Duodenal mucosa (tissue), 2 donors: ENCODE measurements around the gene KDM5A.

Experiments used
- H3K27ac ChIP-seq: one replicate; pipeline ENCODE4 v1.7.0; 2013; ENCODE audit warnings: low read depth, low read length
- H3K27me3 ChIP-seq, 2 donors: one replicate each; pipeline ENCODE4 v1.7.0; 2013; ENCODE audit warnings: low read length in 2 of 2, control low read depth in 1 of 2; ENCODE audit not compliant: insufficient read depth in 2 of 2, control insufficient read depth in 1 of 2
- H3K36me3 ChIP-seq, 2 donors: one replicate each; pipeline ENCODE4 v1.7.0; 2013; ENCODE audit warnings: low read length in 2 of 2, control low read depth in 1 of 2; ENCODE audit not compliant: insufficient read depth in 2 of 2, control insufficient read depth in 1 of 2
- H3K4me1 ChIP-seq, 2 donors: one replicate each; pipeline ENCODE4 v1.7.0; 2013; ENCODE audit warnings: low read length in 2 of 2, control low read depth in 1 of 2; ENCODE audit not compliant: insufficient read depth in 2 of 2, control insufficient read depth in 1 of 2
- H3K4me3 ChIP-seq, 2 donors: one replicate each; pipeline ENCODE4 v1.7.0; 2013; ENCODE audit warnings: low read length in 2 of 2, low read depth in 1 of 2
- H3K9ac ChIP-seq, 2 donors: one replicate each; pipeline ENCODE4 v1.7.0; 2013; ENCODE audit warnings: low read length in 2 of 2, low read depth in 1 of 2
- H3K9me3 ChIP-seq, 2 donors: one replicate each; pipeline ENCODE4 v1.7.0; 2013; ENCODE audit warnings: low read length in 2 of 2, control low read depth in 1 of 2; ENCODE audit not compliant: control insufficient read depth in 1 of 2

The KDM5A gene

DNA sequence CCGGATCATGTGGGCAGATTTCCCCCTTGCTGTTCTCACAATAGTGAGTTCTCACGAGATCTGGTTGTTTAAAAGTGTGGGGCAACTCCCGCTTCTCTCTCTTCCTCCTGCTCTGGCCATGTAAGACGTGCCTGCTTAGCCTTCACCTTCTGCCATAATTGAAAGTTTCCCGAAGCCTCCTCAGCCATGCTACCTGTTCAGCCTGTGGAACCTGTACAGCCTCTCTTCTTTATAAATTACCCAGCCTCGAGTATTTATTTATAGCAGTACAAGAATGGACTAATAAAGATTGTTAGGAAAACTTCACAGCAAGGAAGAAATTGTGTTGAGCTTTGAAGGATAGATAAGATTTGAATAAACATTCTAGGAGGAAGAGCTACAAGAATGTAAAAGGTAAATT is 52.1 kb downstream of the KDM5A start:
- Histone ChIP-seq H3K4me1 (no peaks in the 10 kb centered on the region), H3K36me3 (peaks cover 15 to 71% of the 10 kb centered on the region in 2 donors), H3K27me3 (no peaks in the 10 kb centered on the region), H3K4me3 (no peak overlapping the region), H3K27ac (no peak overlapping the region), H3K9me3 (no peaks in the 10 kb centered on the region), H3K9ac (no peak overlapping the region)

DNA sequence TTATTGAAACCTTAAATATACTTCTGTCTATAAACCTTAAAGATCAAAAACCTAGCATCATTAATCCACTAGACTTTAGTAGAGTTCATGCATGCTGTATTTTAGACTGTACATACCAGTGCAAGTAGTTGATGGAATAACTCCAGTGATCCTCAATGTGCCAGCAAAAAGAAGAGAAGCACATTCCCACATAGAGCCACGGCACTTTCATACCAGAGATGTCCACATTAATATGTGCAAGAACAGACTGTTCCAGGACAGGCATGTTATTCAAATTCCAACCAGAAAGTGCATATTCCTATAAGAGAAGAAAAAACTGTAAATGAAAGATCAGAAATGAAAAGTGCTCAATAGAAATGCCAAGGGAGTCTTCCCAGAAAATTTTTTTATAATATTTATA is 55.0 kb downstream of the KDM5A start:
- Histone ChIP-seq H3K27ac (no peak overlapping the region), H3K9me3 (no peaks in the 10 kb centered on the region), H3K9ac (no peak overlapping the region), H3K4me1 (no peaks in the 10 kb centered on the region), H3K36me3 (peaks cover 19 to 70% of the 10 kb centered on the region in 2 donors), H3K27me3 (no peaks in the 10 kb centered on the region), H3K4me3 (no peak overlapping the region)

DNA sequence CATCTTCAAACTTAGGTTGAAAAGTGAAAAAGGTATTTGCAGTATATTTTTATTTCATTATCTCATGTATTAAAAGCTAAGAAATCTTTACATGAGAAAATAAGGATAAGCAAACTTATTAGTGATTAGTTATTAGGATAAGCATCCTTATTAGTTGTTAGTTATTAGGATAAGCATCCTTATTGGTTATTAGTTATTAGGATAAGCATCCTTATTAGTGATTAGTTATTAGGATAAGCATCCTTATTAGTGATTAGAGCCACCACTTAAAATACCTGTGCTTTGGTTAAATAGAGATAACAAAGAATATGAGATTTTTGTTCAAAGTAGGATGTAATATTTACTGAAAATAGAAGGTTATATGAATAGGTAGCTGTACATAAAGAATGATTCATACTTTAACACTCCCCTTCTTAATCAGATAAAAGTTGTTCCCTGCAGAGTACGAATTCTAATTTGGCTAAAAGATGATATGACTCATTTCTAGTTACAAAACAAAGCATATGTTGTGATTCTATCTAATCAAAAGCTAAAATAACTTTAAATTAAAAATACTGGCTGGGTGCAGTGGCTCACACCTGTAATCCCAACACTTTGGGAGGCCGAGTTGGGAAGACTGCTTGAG is 56.4 kb downstream of the KDM5A start:
- H3K27ac ChIP-seq: no peak overlapping the region
- no peaks in the 10 kb centered on the region for H3K9me3 ChIP-seq
- no peaks in the 10 kb centered on the region for H3K4me1 ChIP-seq
- H3K27me3 ChIP-seq: no peaks in the 10 kb centered on the region
- no peak overlapping the region for H3K4me3 ChIP-seq
- H3K36me3 ChIP-seq: peaks cover 30 to 69% of the 10 kb centered on the region in 2 donors
- H3K9ac ChIP-seq: no peak overlapping the region

DNA sequence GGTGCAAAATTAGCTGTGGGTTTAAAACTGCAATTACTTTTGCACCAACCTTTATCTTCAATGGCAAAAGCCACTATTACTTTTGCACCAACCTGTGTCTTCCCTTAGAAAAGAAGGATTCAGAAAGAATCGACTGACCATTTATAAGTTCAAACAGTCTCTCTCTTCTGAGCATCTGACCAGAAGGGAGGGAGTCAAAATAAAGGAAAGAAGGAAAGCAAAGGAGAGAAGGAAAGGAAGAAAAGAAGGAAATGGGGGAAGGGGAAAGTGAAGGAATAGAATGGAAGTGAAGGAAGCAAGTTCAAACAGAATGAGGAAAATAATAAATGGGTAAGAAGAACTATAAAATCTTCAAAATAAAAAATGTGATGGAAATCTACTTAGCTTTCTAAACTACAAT is 57.8 kb downstream of the KDM5A start:
- no peaks in the 10 kb centered on the region for H3K9me3 ChIP-seq
- H3K36me3 ChIP-seq: peaks cover 30 to 70% of the 10 kb centered on the region in 2 donors
- H3K4me3 ChIP-seq: no peak overlapping the region
- no peak overlapping the region for H3K9ac ChIP-seq
- no peaks in the 10 kb centered on the region for H3K4me1 ChIP-seq
- no peaks in the 10 kb centered on the region for H3K27me3 ChIP-seq
- no peak overlapping the region for H3K27ac ChIP-seq

DNA sequence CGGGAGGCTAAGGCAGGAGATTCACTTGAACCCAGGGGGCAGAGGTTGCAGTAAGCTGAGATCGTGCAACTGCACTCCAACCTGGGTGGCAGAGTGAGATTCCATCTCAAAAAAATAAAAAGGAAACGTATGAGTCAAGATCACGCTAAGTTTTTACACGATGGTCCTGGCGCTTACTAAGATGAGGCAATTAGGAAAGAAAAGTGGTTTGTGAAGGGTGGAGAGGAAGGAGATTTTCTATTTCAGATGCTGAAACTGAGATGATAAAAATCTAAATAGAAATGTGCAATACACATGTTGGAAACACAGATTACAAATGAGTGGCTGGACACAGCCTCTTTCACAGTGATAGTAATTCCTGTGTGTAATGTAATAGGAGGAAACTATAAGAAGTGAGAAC is 63.2 kb downstream of the KDM5A start:
- Histone ChIP-seq H3K9me3 (no peaks in the 10 kb centered on the region), H3K27ac (no peak overlapping the region), H3K4me3 (no peak overlapping the region), H3K27me3 (no peaks in the 10 kb centered on the region), H3K4me1 (no peaks in the 10 kb centered on the region), H3K36me3 (peaks cover 33 to 77% of the 10 kb centered on the region in 2 donors), H3K9ac (no peak overlapping the region)

DNA sequence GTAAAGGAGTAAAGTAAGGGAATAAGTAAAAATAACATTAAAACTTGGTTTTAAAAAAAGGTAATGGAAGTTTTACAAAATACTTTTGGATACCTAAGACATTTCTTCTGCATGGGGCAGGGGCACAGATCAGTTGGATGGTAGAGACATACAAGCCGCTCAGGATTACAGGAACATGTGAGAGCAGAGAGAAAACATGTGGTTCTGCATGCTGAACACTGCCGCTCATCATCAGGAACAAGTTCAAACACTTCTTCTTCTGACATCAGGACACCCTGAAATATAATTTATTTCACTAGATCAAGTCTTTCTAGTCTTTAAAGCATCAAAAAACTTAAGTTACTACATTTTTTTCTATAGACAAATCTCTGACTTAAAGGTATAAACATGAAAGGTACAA is 65.6 kb downstream of the KDM5A start:
- H3K36me3 ChIP-seq: peaks cover 40 to 90% of the 10 kb centered on the region in 2 donors
- H3K9me3 ChIP-seq: no peaks in the 10 kb centered on the region
- H3K27me3 ChIP-seq: no peaks in the 10 kb centered on the region
- no peaks in the 10 kb centered on the region for H3K4me1 ChIP-seq
- H3K9ac ChIP-seq: no peak overlapping the region
- H3K27ac ChIP-seq: no peak overlapping the region
- H3K4me3 ChIP-seq: no peak overlapping the region

DNA sequence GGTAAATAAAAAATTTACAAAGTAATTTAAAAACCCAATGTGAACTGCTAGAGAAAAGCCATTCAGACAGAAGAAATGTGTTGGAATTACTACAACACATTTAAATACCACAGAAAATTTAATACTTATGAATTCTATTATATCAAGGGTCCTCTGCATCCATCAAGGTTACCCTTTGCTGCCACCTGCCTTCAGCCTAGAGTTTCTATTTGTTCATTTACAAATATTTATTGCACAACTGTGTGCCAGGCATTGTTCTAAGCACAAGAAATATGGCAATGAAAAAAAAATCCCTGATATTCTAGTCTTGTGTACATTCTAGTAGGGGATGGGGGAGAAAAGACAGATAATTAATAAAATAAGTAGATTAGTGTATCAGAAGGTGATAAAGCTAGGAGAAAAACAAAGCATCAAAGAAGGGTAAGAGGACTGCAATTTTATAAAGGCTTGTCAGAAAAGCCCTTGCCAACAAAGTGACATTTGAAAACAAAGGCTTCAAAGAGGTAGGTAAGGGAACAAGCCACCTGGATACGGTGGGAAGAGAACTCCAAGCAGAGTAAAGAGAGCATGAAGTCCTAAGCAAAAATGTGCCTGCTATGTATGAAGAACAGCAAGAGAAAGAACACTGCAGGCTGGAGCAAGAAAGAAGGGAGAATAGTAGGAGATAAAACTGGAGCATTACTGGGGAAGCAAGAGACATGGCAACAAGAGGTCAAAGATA is 67.4 kb downstream of the KDM5A start:
- Histone ChIP-seq H3K9ac (no peak overlapping the region), H3K9me3 (no peaks in the 10 kb centered on the region), H3K27ac (no peak overlapping the region), H3K4me3 (no peak overlapping the region), H3K36me3 (peaks cover 50 to 93% of the 10 kb centered on the region in 2 donors), H3K27me3 (no peaks in the 10 kb centered on the region), H3K4me1 (no peaks in the 10 kb centered on the region)

DNA sequence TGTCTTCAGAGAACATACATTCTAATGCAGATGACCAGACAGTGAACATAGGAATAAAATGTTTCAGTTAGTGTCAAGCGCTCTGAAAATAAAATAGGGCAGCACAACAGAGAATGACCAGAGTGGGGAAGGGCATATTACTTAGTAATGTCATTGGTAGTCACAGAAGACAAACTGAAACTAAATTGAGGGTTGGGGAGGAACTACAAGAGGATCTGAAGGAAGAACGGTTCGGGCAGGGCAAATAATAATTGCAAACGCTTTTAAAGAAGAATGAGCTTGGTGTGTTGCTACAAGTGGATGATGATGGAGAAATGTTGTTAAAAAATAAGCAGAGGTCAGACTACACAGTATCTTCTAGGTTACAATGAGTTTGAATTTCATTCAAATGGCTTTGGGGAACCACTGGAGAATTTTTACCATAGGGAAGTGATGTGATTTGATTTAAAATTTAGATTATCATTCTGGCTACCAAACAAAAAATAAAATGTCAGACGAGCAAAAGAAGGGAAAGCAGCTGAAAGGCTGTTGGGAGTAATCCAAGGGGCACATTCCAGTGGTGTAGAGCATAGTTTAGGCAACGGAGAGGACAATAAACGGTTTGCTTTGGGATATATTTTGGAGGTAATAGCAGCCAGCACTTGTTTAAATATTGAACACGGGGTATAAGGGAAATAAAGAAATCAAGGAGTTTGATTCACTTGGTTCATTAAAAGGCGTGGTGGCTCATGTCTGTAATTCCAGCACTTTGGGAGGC is 70.2 kb downstream of the KDM5A start:
- peaks cover 63 to 95% of the 10 kb centered on the region in 2 donors for H3K36me3 ChIP-seq
- H3K4me1 ChIP-seq: no peaks in the 10 kb centered on the region
- H3K27me3 ChIP-seq: no peaks in the 10 kb centered on the region

DNA sequence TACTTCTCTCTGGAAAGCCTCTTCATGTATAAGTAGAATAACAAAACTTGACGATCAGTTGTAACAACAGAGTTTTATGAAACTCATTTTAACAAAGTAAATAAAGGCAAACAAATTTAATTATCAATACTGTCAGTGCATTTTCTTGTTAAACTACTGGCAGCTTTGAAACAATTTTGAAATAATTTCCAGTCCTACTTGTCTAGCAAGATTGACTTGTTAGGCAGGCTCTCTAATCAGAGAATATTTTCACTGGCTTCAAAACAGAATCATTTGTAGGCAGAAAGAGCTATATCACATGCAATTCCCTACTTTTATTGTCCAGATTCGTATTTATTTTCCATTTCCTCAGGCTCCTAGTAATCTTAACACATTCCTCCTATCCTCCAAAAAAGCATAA is 80.6 kb downstream of the KDM5A start:
- Histone ChIP-seq H3K27ac (no peak overlapping the region), H3K9ac (no peak overlapping the region), H3K4me3 (no peak overlapping the region), H3K9me3 (no peaks in the 10 kb centered on the region), H3K4me1 (no peaks in the 10 kb centered on the region), H3K27me3 (no peaks in the 10 kb centered on the region), H3K36me3 (peaks cover 40 to 88% of the 10 kb centered on the region in 2 donors)

More for the DNA sequence above, 70.2 kb downstream of the KDM5A start:
- Histone ChIP-seq H3K9me3 (no peaks in the 10 kb centered on the region), H3K27ac (no peak overlapping the region), H3K9ac (no peak overlapping the region), H3K4me3 (no peak overlapping the region)

DNA sequence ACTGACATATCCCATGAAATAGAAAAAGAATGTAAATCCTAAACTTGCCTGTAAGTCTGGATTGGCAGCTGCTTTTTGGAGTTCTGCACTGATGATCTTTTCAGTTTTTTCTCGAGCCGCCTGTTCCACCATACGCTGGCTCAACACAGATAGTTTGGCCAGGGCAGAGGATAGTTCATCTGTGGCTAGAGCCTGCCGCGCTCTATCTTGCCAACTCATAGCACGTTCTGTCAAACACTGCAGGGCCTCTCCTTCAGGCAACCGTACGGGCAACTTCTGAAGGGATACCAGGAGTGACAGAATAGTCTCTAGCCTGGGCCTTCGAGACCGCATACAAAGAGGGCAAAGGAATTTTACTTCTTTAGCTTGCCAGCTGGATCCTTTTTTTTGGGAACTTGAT is 81.7 kb downstream of the KDM5A start:
- no peak overlapping the region for H3K4me3 ChIP-seq
- no peaks in the 10 kb centered on the region for H3K4me1 ChIP-seq
- H3K36me3 ChIP-seq: peaks cover 42 to 83% of the 10 kb centered on the region in 2 donors
- H3K27ac ChIP-seq: no peak overlapping the region
- no peaks in the 10 kb centered on the region for H3K9me3 ChIP-seq
- H3K9ac ChIP-seq: no peak overlapping the region
- no peaks in the 10 kb centered on the region for H3K27me3 ChIP-seq
